ENCODE results near the gene TMEM150A. TPM values are rescaled to one million over a fixed set of nuclear protein-coding genes. Genes with fewer than 3 reads are reported as not detected.

TMEM150A gene
- total and polyA plus RNA-seq, 2 of the 13 experiments (the other 11 are each of a cell fraction or from before 2014, with no cell fraction given) = 30.1 to 70.4 TPM

DNA sequence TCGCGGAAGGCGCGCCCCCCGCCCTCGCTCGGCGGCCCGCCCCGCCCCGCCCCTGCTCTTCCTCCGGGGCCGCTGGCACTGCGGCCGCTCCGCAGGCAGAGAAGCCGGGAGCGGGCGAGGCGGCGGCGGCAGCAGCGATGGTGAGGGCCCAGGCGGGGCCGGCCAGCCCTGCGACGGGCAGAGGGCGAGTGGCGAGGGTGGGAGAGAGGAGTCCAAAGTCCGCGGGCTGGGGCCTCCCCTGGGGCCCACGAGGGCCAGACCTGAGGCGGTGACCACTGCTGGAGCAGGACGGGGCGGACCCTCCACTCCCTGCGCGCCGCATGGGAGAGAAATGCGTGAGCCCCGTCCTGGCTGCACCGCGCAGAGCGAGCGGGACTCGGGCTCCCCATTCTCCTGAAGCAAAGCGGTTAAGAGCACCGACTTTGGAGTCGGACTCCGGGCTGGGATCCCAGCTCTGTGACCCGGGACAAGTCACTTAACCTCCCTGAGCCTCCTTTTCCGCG, 18.1 kb downstream of the TMEM150A start, which contains the start of gene VAMP5 (continued):
- TF ChIP-seq FOXJ3 (CRISPR knock-in tag; IDR thresholded peaks at IDR 0.05; ENCODE audit: borderline replicate concordance) (no peak; the same call in 1 of the 2 replicates), LBX2 (CRISPR knock-in tag; IDR thresholded peaks at IDR 0.05; ENCODE audit: borderline replicate concordance) (peak; percentile 77; the same call in 1 of the 2 replicates), ZNF205 (CRISPR knock-in tag; IDR thresholded peaks at IDR 0.05) (peak; percentile 77; the same call in 1 of the 2 replicates), ZNF558 (CRISPR knock-in tag; IDR thresholded peaks at IDR 0.05; ENCODE audit: borderline replicate concordance) (peak; percentile 91; the same call in 1 of the 2 replicates), ZBTB7A (CRISPR knock-in tag; IDR thresholded peaks at IDR 0.05) (peak; percentile 89), ZNF709 (CRISPR knock-in tag; IDR thresholded peaks at IDR 0.05) (peak; percentile 86), ZFP1 (CRISPR knock-in tag; IDR thresholded peaks at IDR 0.05) (no peak), ZNF879 (CRISPR knock-in tag; IDR thresholded peaks at IDR 0.05) (no peak; the same call in 1 of the 2 replicates), SOX6 (IDR thresholded peaks at IDR 0.05) (no peak), SOX6 (CRISPR knock-in tag; IDR thresholded peaks at IDR 0.05) (no peak; the same call in 1 of the 2 replicates), YY1 (IDR thresholded peaks at IDR 0.05; ENCODE audit: insufficient read depth, insufficient replicate concordance, low read depth, low read length) (peak; percentile 78), E2F2 (CRISPR knock-in tag; IDR thresholded peaks at IDR 0.05; ENCODE audit: borderline replicate concordance) (peak; percentile 68; the same call in 1 of the 2 replicates), CEBPG (CRISPR knock-in tag; IDR thresholded peaks at IDR 0.05) (peak; percentile 50; the same call in 1 of the 2 replicates), SSRP1 (CRISPR knock-in tag; IDR thresholded peaks at IDR 0.05) (no peak), RARA (CRISPR knock-in tag; IDR thresholded peaks at IDR 0.05) (peak; percentile 75), RBAK (CRISPR knock-in tag; IDR thresholded peaks at IDR 0.05) (peak; percentile 60; the same call in 1 of the 2 replicates), ZNF512 (CRISPR knock-in tag; IDR thresholded peaks at IDR 0.05) (0 out of 2 replicates have a peak, but pooled peaks have one; percentile 38), ZNF552 (CRISPR knock-in tag; IDR thresholded peaks at IDR 0.05; ENCODE audit: borderline replicate concordance) (0 out of 2 replicates have a peak, but pooled peaks have one; percentile 33), MED8 (CRISPR knock-in tag; IDR thresholded peaks at IDR 0.05; ENCODE audit: insufficient replicate concordance) (peak; percentile 80), PHF5A (CRISPR knock-in tag; IDR thresholded peaks at IDR 0.05; ENCODE audit: low read depth, unreplicated experiment) (peak; percentile 30), SKI (IDR thresholded peaks at IDR 0.05; ENCODE audit: partially characterized antibody) (peak; percentile 69), ZBTB21 (CRISPR knock-in tag; IDR thresholded peaks at IDR 0.05) (no peak), CEBPB (IDR thresholded peaks at IDR 0.05; ENCODE audit: borderline replicate concordance, low read depth, low read length) (no peak), ZNF207 (IDR thresholded peaks at IDR 0.05; ENCODE audit: borderline replicate concordance) (no peak), ZNF441 (CRISPR knock-in tag; IDR thresholded peaks at IDR 0.05; ENCODE audit: borderline replicate concordance) (peak; percentile 88; the same call in 1 of the 2 replicates)
- TF ChIP-seq, protein P1, sequence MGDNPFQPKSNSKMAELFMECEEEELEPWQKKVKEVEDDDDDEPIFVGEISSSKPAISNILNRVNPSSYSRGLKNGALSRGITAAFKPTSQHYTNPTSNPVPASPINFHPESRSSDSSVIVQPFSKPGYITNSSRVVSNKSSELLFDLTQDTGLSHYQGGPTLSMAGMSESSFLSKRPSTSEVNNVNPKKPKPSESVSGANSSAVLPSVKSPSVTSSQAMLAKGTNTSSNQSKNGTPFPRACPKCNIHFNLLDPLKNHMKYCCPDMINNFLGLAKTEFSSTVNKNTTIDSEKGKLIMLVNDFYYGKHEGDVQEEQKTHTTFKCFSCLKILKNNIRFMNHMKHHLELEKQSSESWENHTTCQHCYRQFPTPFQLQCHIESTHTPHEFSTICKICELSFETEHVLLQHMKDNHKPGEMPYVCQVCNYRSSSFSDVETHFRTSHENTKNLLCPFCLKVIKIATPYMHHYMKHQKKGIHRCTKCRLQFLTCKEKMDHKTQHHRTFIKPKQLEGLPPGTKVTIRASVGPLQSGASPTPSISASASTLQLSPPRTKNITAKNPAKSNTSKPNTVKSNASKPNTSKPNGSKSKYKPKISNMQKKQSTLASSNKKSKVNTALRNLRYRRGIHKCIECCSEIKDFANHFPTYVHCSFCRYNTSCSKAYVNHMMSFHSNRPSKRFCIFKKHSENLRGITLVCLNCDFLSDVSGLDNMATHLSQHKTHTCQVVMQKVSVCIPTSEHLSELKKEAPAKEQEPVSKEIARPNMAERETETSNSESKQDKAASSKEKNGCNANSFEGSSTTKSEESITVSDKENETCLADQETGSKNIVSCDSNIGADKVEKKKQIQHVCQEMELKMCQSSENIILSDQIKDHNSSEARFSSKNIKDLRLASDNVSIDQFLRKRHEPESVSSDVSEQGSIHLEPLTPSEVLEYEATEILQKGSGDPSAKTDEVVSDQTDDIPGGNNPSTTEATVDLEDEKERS (CRISPR knock-in tag; IDR thresholded peaks at IDR 0.05) = peak; percentile 93
